ENCODE results near the gene FARSB.

The FARSB gene

GRCh38 chr2:222663479-222663878, 7.6 kb upstream of the FARSB start:
- no peak for DNase-seq (ENCODE audit: low read depth in 2 of 2)

- no peak for DNase-seq (ENCODE audit: low read depth in 2 of 2)
These were observed 894 bp upstream of the FARSB start for GRCh38 chr2:222656526-222657446.

GRCh38 chr2:222653280-222653679, 2.6 kb downstream of the FARSB start:
- DNase-seq (ENCODE audit: low read depth in 2 of 2), result no peak

GRCh38 chr2:222652491-222653255, 3.2 kb downstream of the FARSB start:
- DNase-seq (ENCODE audit: low read depth in 2 of 2), result no peak

- DNase-seq (ENCODE audit: low read depth in 2 of 2), result no peak
These were observed 4.0 kb downstream of the FARSB start for GRCh38 chr2:222651718-222652418.

- DNase-seq (ENCODE audit: low read depth in 2 of 2), result no peak
These were observed 6.1 kb downstream of the FARSB start for GRCh38 chr2:222649801-222650200.

GRCh38 chr2:222646008-222646407, 9.9 kb downstream of the FARSB start:
- DNase-seq (ENCODE audit: low read depth in 2 of 2), result no peak

- no peak for DNase-seq (ENCODE audit: low read depth in 2 of 2)
These were observed 12.8 kb downstream of the FARSB start for GRCh38 chr2:222643134-222643533.

GRCh38 chr2:222641336-222641735, 14.6 kb downstream of the FARSB start:
- no peak for DNase-seq (ENCODE audit: low read depth in 2 of 2)

GRCh38 chr2:222637067-222637466, 18.8 kb downstream of the FARSB start:
- no peak for DNase-seq (ENCODE audit: low read depth in 2 of 2)

GRCh38 chr2:222635295-222635694, 20.6 kb downstream of the FARSB start:
- no peak for DNase-seq (ENCODE audit: low read depth in 2 of 2)

- no peak for DNase-seq (ENCODE audit: low read depth in 2 of 2)
These were observed 28.1 kb downstream of the FARSB start for GRCh38 chr2:222627764-222628163.

GRCh38 chr2:222623756-222624309, 32.1 kb downstream of the FARSB start:
- no peak for DNase-seq (ENCODE audit: low read depth in 2 of 2)

GRCh38 chr2:222622910-222623309, 33.0 kb downstream of the FARSB start:
- DNase-seq (ENCODE audit: low read depth in 2 of 2), result no peak

GRCh38 chr2:222621893-222622292, 34.0 kb downstream of the FARSB start:
- DNase-seq (ENCODE audit: low read depth in 2 of 2), result no peak

- no peak for DNase-seq (ENCODE audit: low read depth in 2 of 2)
These were observed 40.6 kb downstream of the FARSB start for GRCh38 chr2:222615320-222615719.

- no peak for DNase-seq (ENCODE audit: low read depth in 2 of 2)
These were observed 42.1 kb downstream of the FARSB start for GRCh38 chr2:222613715-222614331.

- DNase-seq (ENCODE audit: low read depth in 2 of 2), result no peak
These were observed 44.2 kb downstream of the FARSB start for GRCh38 chr2:222611684-222612083.

- no peak for DNase-seq (ENCODE audit: low read depth in 2 of 2)
These were observed 45.1 kb downstream of the FARSB start for GRCh38 chr2:222610746-222611145.

- DNase-seq (ENCODE audit: low read depth in 2 of 2), result no peak
These were observed 46.5 kb downstream of the FARSB start for GRCh38 chr2:222609381-222609780.

- DNase-seq (ENCODE audit: low read depth in 2 of 2), result no peak
These were observed 47.8 kb downstream of the FARSB start for GRCh38 chr2:222608081-222608480.

GRCh38 chr2:222606306-222606705, 49.6 kb downstream of the FARSB start:
- DNase-seq (ENCODE audit: low read depth in 2 of 2), result no peak

Data from activated CD4-positive, alpha-beta T cell treated with anti-CD3 and anti-CD28 coated beads for 24 hours (primary cell).